ENCODE data around the gene DNAH2.

- no peak for TF ChIP-seq CTCF (IDR thresholded peaks at IDR 0.05)
- TF ChIP-seq POLR2A (IDR thresholded peaks at IDR 0.05) = no peak
Measured at GRCh38 chr17:7707858-7708750, 9.4 kb upstream of the DNAH2 start.
